Measurements from ENCODE around the gene COL18A1. TPM values are rescaled to one million over a fixed set of nuclear protein-coding genes. Genes with fewer than 3 reads are reported as not detected.
"Not testable (repeated sequence)": the region's sequence is repeated elsewhere in the genome, so short reads cannot be mapped to it uniquely, and the experiment has no call there.

The COL18A1 gene
- total and polyA plus RNA-seq, 5 donors, result 52.3 to 134 (median 80.5) TPM

DNA sequence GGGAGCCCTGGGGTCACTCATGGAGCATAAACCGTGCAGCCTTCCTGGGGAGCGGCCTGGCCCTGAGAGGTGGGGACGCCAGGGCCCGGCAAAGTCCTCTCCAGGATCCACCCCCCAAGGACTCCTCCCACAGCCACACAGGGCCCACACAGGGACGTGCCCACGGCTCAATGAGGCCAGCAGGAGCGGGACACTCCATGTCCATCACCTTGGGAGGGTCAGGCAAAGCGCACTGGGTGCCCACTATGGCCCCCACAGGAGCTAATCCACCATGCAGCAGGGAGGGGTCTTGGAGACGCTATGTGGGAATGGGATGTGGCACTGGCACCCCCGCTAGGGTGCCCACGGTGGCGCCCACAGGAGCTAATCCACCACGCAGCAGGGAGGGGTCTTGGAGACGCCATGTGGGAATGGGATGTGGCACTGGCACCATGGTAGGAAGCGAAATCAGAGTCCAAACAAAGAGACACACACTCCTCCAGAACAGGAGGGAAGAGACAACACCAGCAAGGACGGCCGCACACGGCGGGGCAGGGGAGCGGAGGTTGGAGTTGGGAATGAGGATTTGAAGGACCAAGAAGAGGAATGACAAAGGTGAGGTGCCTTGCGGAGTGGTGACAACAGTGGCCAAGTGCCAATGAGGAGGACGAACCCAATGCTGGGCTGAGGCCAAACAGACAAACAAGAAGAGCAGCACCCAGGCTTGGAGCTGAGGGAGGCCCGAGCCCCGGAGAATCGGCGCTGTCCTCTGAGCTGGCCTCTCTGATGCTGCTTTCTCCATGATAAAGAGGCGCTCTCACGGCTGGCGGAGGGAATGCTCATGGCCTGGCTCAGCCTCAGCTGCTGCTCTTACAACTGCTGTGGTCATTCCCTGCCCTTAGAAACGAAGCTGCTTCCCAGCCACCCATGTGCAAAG lies 155.4 kb downstream of the COL18A1 start:
- DNase-seq (peak in 2 of 3 donors; percentile 26 to 50), ATAC-seq (no peak)

DNA sequence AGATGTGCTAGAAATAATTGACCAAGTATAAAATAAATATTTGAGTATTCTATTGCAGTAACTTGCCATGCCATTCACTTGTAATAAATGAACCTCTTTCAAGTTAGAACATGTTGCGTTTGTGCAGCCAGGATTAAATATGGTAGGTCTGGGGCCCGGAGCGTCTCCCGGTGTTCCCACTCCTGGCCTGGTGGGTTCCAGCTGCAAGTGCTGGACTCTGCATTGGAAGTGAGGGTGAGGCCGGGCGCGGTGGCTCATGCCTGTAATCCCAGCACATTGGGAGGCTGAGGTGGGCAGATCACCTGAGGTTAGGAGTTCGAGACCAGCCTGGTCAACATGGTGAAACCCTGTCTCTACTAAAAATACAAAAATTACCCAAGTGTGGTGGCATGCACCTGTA lies 156.3 kb downstream of the COL18A1 start:
- ATAC-seq; H3K9me3 ChIP-seq (ENCODE audit: control insufficient read depth, low read length); H3K4me1 ChIP-seq (ENCODE audit: control insufficient read depth, insufficient read depth, low read length); DNase-seq; H3K27me3 ChIP-seq (ENCODE audit: control insufficient read depth, insufficient read depth); H3K27ac ChIP-seq (ENCODE audit: low read length); H3K4me3 ChIP-seq (ENCODE audit: low read length): not testable (repeated sequence)
- intact Hi-C loops (cut with DNase I), result loop anchor here in 1 of 4 donors (10.0 kb wide), 1 partner anchor 354 kb away; no protein-coding TSS in a partner anchor
- WGBS, result 89% methylated on average over 8 of the region's 8 CpGs

More for the DNA sequence above, 155.4 kb downstream of the COL18A1 start:
- Histone ChIP-seq H3K27me3 (ENCODE audit: control insufficient read depth, insufficient read depth) (no peaks in the 10 kb centered on the region), H3K9me3 (ENCODE audit: control insufficient read depth, low read length) (no peaks in the 10 kb centered on the region), H3K4me3 (ENCODE audit: low read length) (no peak overlapping the region), H3K27ac (ENCODE audit: low read length) (no peak overlapping the region), H3K4me1 (ENCODE audit: control insufficient read depth, insufficient read depth, low read length) (no peaks in the 10 kb centered on the region)
- intact Hi-C loops (cut with DNase I), result loop anchor here in 1 of 4 donors (10.0 kb wide), 1 partner anchor 354 kb away; no protein-coding TSS in a partner anchor
- WGBS, result 76% methylated on average over 30 of the region's 30 CpGs

DNA sequence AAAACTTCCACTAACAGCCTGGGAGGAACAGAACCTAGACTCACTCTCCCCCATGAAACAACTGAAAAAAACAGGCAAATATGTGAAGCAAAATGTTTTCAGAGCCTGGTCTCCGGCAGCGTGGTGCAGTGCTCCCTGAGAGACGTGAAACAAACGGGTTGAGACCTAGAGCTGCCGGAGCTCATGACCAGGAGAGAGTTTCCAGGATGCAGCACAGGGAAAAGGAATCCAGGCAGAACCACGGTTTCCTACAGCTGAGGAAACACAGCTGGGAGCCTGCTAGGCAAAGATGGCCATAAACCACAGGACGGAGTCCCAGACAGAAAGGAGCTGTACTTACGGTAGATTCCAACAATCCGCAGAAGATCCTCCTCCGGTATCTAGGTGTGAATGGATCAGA lies 157.4 kb downstream of the COL18A1 start:
- DNase-seq (no peak), ATAC-seq (no peak)
- Histone ChIP-seq H3K27me3 (ENCODE audit: control insufficient read depth, insufficient read depth) (no peaks in the 10 kb centered on the region), H3K4me3 (ENCODE audit: low read length) (no peak overlapping the region), H3K4me1 (ENCODE audit: control insufficient read depth, insufficient read depth, low read length) (no peaks in the 10 kb centered on the region), H3K9me3 (ENCODE audit: control insufficient read depth, low read length) (no peaks in the 10 kb centered on the region), H3K27ac (ENCODE audit: low read length) (no peak overlapping the region)
- intact Hi-C loops (cut with DNase I), result loop anchor here in 1 of 4 donors (10.0 kb wide), 1 partner anchor 352 kb away; no protein-coding TSS in a partner anchor
- 59% methylated on average over 10 of the region's 10 CpGs for WGBS

DNA sequence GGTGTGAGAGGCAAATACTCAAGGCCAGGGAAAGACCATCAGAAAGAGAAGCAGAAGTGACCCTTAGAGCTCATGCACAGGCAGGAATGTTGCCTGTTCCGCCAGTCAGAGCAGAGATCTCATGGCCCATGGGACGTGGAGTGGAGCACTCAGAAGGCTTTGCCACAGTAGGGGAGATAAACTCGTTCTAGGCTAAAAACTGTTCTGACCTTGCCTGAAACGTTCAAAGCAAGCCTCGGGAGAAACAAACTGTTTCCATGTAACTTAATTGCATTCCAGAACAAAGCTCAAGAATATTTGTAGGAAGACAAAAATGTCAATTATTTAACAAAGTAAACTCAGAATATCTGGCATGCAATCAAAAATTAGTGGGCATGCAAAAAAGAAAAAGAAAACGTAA lies 158.0 kb downstream of the COL18A1 start:
- WGBS, result 50% methylated on average over 6 of the region's 6 CpGs
- no peak overlapping the region for H3K27ac ChIP-seq (ENCODE audit: low read length)
- no peaks in the 10 kb centered on the region for H3K27me3 ChIP-seq (ENCODE audit: control insufficient read depth, insufficient read depth)
- DNase-seq (no peak), ATAC-seq (no peak)
- no peaks in the 10 kb centered on the region for H3K4me1 ChIP-seq (ENCODE audit: control insufficient read depth, insufficient read depth, low read length)
- no peaks in the 10 kb centered on the region for H3K9me3 ChIP-seq (ENCODE audit: control insufficient read depth, low read length)
- intact Hi-C loops (cut with DNase I), result loop anchor here in 1 of 4 donors (10.0 kb wide), 1 partner anchor 352 kb away; no protein-coding TSS in a partner anchor
- H3K4me3 ChIP-seq (ENCODE audit: low read length), result no peak overlapping the region

Small RNA genes lying within 50 kb of the gene (microRNA-seq; reads per million reads assigned to microRNA genes)
- gene MIR6815, result 2.7 to 3.8 reads per million in 2 donors

Other genes with a start within 250 kb of the COL18A1 start
- gene POFUT2, start 117.3 kb upstream of the COL18A1 start, total RNA-seq, result 10 to 100 TPM; 16.0 to 20.3 (median 19.1) TPM
- gene POFUT2, start 117.3 kb upstream of the COL18A1 start, polyA plus RNA-seq, result 14.1 TPM
- 1 to 10 TPM; 2.3 to 5.0 (median 3.8) TPM for gene SLC19A1, start 137.3 kb downstream of the COL18A1 start, total RNA-seq
- 3.9 TPM for gene SLC19A1, start 137.3 kb downstream of the COL18A1 start, polyA plus RNA-seq
- 1 to 10 TPM; 1.2 to 4.9 (median 3.9) TPM for gene PCBP3, start 238.6 kb downstream of the COL18A1 start, total RNA-seq
- 1.6 TPM for gene PCBP3, start 238.6 kb downstream of the COL18A1 start, polyA plus RNA-seq

Data from right cardiac atrium (tissue), 5 donors.